Brain pericyte (primary cell): ENCODE results near the gene ABLIM1.
A peak's percentile ranks its signal among the peaks of the same experiment; 100 is the strongest.

Source experiments
- DNase-seq: peaks from one replicate; pipeline ENCODE4 v3.0.0-alpha.2; 2012; ENCODE audit warnings: low read depth, low spot score

The ABLIM1 gene

DNA sequence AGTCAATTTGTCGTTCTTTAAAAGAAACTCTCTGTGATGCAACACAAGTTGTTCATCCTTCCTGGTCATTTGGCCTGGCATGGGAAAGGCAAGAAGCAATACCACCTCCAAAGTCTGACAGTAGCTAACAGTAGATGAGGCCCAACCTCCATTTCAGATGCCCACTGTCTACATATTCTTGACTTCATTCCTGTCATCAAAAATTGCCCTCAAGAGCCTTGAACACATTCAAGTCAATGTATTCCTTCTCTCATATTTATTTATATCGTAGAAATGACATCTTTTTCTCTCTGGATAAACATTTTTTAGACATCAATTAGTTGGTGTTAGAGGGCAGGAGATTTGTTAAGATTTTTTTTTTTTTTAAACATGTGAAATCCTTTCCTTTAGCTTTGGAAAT is 33.7 kb downstream of the ABLIM1 start:
- no peak for DNase-seq

DNA sequence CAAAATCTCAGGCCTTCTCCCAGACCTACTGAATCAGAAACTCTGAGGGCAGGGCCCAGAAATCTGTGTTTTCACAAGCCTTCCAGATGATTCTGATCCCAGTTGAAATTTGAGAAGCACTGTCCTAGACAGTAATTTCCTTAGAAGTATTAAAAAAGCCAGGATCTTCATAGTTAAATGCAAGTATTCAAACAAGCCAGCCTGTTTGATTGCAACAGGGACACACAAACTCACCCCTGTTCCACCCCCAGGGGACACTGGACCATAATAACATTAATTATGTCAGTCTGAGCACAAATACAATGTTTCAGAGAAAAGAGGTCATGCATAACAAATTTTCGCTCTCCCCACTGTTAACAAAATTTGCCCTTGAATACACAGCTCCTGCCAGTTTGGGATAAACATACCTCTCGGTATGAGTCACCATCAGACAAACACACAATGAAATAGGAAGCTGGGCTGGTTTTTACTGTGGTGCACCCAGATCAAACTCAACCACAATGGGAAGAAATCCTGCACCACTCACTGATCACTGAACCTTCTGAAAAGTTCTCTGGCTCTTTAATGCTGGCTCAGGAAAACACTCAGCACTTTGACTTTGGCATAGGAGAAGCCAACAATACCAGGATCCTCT is 34.3 kb downstream of the ABLIM1 start:
- DNase-seq, result peak; percentile 61

DNA sequence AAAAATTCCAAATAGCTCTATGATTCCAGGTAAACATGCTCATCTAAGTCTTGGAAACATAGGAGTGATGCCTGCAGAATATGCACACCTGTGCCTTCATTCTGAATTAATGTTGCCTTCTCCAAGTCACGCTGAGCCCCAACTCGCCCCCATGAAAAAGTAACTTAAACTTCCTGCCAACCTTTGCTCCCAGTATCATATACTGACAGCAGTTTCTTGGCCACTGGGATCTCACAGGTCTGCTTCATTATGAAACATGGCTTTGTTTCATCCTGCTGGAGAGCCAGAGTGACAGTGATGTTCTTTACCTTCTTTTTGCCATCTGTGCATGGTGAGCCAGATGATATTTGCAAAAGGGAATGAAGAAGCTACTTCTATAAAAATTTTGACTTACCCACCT is 34.9 kb downstream of the ABLIM1 start:
- DNase-seq, result no peak

DNA sequence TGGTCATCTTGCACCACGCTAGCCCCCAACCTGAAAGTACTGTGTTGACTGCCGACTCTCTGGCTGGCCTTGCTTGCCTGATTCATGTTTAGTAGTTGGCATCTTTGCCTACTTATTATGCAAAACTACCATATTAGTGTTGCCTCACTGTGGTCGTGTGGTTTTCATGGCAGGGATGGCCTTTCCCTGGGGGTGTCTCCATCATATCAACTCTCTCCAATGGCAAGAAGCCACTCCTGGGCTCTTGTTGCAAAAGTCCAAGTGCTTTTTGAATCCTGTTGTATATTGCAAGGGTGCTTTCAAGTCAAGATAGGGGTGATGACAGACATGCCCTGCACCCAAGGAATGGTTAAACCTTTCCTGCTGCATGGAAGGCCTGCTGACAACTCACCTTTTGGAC is 39.4 kb downstream of the ABLIM1 start:
- DNase-seq, result no peak

DNA sequence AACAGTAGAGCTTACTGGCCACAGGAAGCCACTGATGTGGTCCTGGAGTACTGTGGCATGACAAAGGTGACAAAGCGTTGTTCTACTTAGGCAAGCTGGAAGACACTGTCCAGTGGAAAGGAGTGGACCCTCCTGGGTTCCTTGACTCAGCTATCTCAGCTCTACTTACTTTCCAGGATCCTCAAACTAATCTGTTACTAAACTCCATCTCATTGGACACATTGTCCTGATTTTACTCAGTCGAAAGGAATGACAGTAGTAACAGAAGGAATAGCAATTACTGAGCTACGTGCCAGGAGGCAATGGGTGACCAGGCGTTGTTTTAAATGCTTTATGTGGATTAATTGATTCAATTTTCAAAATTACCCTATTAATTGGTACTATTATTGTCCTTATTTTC is 41.6 kb downstream of the ABLIM1 start:
- no peak for DNase-seq

DNA sequence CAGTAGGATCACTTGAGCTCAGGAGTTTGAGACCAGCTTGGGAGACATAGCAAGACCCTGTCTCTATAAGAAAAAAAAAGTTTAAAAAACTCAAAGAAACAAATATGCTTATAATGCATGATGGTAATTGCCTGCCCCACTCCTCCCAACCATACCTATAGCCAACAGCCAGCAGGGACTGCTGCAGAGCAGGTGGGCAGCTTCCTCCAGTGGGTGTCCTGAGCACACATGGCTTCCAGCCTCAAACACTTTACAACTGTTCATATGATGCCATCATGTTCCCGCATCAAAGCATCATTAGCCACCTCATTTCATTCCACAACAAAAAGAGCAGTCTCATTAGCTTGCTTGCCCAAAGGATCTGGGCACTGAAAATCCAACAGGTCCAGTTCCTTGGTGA is 42.0 kb downstream of the ABLIM1 start:
- no peak for DNase-seq

DNA sequence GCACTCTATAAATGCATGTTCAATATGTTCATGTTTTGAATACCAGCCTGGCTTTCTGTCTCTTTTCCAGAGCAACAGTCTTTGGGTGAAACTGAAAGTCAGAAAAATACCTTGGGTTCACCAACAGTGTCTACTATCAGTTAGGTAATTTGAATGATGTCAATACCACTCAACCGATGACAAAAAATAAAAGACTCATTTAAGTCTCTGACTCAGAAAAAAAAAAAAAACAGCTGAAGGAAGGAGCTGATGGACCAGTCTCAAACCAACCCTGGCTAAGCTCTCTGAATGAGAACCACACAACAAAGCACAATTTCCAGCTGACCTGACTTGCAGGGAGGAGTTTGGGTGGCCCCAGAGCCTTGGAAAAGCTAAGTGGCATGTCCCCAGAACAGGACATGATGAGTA is 42.5 kb downstream of the ABLIM1 start:
- no peak for DNase-seq

DNA sequence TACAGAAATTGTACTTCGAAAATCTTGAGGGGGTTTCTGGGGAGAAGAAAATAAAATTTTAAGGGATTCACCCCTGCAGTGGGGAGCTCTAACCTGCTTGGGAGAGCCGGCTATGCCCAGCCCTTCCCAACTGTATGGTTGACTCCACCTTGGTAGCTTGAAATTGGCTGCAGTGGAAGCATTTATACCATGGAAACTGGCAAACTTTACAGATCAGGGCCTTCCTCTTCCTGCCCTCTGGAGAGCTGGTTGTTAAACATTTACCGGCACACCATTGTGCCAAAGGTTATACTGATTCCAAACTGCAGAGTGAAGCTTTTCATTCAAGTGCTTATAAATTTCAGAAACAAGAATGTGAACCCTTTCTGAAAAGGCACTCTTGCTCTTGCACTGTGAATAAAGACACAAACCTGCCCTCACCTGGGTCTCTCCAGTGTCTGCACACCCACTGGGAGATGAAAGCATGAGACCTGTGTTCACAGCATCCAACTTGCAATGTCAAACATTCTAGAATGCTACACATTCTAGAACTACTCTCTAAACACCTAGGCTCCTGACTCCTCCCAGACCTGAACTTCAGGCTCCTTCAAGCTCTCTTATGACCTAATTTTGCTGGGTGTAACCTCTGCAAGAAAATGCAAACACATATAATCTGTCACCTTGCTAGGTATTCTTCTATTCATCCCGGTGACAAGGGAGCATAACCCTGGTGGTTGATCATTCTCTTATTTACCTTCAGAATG is 44.7 kb downstream of the ABLIM1 start:
- DNase-seq, result no peak

DNA sequence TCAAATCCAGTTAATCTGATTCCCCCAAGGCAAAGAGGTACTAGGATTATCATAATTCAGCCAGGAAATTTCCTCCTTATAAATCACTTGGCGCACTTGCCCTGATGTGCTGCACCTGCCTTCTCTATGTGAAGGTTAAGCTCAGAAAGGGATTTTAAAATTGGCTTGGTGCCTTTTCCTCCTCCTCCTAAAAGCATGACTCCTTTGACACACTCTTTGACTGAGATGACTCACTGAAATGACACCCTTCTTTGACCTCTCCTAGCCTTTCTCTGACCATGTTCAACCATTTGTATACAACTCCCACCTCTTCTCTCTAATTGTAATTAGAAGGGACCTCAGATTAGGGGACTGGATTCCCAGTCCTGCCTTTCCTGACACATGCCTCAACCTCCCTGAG is 46.5 kb downstream of the ABLIM1 start:
- no peak for DNase-seq

DNA sequence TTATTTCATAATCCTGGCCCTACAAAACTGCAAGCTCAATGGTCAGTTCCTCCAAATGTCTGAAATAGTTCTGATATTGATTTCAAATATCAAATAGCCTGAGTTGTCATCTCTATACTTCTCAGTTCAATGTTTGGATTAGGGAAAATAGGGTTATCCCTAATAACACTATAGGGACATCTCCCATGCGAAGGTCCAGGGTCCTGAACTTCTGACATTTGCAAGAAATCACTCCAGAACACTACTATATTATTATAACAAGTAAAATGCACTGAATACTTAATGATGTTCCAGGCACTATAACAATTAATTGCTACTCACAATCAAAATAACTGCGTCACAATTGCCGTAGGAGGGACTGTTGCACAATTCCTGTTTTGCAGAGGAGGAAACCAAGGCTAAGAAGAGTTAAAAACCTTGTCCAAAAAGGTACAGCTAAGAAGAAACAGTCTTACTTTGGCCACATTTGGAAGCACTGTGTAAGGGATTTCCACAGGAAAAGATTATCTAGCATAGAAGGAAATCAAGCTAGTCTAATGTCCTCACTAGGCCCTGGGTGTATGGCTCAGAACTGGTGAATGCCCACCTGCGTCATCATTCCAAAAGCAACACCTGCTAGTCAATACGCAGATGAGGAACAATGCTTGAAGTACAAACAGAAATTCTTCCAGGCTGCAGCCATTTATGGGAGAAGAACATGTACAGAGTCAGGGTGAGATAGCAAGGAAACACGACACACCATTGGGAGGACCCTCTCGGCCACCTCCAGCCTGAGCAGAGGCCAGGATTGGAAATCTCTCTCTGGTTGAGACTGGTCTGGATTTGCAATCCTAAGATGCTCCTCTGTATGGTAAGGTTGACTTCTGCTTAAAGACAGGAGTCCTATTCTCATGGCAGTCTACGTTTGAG is 48.3 kb downstream of the ABLIM1 start:
- DNase-seq, result no peak

DNA sequence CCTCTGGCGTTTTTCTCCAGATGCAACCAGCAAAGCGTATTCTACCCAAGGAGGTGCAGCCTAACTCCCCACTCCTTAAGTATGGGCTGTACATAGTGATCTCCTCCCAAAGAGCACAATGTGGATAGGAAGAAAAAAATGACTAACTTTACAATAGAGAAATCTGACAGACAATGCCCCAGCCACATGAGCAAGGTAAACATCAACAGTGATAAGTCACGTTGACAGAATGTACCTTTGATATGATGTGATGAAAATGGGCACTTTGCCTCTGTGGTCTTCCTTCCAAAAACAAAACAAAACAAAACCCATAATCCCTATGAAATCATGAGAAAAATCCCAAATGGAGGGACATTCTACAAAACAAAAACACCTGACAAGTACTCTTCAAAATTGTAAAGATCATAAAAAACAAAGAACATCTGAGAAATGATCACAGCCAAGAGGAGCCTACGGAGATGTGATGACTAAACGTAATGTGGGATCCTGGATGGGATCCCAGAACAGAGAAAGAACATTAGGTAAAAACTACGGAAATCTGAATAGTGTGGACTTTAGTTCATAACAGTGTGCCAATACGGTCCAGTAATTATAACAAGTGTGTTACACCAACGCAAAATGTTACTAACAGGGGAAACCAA is 50.6 kb downstream of the ABLIM1 start:
- DNase-seq, result no peak

DNA sequence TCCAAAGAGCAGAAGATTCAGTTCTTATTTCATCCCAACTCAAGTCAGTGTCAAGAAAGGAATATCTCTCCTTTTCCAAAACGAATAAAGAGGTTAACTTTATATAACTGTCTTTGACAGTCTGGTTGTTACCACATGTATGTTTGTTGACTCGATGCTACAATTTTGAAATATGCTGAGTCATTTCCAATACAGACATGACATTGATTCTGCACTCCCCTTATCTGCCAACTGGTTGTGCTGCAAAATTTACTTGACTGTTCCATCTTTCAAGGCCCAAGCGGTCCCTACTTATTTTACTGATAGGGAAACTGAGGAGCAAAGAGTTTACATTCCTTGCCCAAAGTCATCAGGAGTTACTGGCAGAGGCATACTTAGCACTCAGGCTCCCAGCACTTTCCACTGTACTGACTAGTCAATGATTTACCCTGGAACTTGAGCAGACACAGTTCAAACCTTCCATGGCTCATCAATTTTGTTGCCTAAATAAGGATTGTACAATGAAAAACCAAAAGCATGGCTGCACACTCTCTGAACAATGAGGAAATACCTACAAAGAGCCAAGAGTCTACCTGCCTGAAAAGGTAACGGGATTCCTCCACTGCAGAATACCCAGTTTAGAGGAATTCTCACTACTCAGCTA is 52.8 kb downstream of the ABLIM1 start:
- no peak for DNase-seq

DNA sequence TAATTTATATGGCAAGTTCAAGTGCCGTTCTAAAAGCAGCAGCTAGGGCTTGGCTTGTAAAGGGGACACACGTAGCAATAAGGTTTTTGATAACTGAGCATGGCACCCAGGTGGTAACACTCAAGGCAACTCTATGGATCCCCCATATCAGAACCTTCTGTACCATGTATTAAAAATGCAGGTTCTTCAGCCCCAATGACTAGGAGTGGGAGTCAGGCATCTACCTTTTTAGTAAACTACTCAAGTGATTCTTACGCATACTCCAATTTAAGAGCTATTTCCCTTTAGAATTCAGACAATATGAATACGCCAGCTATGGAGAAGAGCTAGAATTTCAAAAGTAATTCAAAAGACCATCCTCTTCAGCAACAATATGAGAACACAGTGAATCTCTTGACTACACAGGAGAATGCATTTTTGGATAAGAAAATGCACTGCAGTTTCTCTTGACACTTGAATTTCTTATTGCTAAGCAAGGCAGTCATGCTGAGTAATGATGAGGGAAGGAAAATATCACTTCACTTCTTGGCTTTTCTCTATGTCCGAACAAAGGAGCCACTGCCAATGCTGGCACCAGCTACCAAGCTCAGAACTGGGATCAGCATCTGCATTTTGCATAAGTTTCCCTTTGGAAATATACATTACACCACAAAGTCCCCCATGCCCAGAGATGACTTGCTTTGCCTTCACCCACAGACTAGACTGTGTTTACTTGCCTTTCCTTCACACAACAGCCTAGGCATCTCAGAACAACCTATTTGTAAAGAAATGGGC is 53.5 kb downstream of the ABLIM1 start:
- DNase-seq, result no peak

DNA sequence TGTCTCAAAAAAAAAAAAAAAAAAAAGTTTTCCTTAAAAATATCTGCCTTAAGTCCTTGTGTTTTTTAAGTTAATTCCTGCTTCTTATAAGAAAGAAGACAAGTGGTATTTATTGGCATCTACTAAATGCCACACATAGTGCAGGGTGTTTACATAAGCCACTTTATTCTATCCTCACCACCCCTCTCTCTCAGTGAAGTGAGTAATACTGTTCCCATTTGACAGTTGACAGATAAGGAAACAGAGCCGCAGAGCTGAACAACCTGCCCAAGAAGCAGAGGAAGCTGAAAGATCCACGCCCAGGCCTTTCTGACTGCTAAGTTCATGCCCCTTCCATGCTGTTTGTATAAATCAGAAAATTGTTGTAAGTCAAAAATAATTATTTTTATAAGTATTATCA is 54.1 kb downstream of the ABLIM1 start:
- no peak for DNase-seq

DNA sequence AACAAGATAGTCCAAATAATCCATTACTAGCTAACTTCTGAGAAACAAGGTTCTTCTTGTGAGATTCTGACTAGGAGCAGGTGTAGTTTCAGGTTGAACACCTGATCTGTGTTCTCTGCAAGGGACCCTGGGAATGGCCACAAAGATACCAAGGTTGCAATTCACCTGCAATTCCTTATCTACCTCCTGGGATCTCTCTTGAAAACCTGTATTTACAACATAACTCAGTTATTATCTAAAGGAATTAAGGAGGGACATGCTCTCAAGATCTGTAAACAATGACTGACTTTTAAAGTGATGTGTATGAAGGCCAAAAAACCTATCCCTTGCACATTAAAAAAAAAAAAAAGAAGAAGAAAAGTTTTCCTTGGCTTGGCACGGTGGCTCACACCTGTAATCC is 54.8 kb downstream of the ABLIM1 start:
- DNase-seq, result no peak

DNA sequence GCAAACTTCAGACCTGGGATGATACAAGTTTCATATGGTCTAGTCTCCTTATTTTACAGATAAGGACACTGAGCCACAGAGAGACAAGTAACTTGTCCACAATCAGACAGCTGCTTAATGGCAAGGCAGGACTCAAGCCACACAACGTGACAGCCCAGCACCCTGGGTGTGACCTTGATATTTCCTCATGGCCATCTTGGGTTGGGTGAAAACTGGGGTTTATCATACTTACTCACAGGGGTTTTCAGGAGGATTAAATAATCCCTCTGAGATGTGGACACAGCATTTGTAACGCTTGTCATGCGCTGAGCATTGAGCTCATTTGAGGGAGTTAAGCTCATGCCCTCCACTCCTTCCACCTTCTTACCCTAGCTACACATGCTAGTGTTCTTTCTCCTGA is 58.0 kb downstream of the ABLIM1 start:
- no peak for DNase-seq

DNA sequence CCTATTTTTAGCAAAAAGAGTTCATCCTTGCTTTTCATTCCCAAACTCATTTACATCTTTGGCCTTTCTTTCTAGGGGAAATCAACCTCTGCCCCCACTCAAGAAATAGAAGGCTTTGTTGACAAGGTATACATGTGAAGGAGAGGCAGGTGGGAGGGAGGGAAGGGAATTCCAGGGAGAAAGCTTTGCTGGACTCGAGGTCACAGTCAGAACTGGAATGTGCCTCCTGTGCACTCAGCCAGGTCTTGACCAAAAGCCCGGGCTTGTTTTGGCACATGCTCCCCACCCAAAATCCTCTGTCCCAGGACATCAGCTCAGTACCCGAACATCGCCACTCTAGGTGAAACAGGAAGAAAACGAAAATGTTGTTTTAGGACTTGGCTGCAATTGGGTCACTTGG is 61.3 kb downstream of the ABLIM1 start:
- DNase-seq, result no peak

DNA sequence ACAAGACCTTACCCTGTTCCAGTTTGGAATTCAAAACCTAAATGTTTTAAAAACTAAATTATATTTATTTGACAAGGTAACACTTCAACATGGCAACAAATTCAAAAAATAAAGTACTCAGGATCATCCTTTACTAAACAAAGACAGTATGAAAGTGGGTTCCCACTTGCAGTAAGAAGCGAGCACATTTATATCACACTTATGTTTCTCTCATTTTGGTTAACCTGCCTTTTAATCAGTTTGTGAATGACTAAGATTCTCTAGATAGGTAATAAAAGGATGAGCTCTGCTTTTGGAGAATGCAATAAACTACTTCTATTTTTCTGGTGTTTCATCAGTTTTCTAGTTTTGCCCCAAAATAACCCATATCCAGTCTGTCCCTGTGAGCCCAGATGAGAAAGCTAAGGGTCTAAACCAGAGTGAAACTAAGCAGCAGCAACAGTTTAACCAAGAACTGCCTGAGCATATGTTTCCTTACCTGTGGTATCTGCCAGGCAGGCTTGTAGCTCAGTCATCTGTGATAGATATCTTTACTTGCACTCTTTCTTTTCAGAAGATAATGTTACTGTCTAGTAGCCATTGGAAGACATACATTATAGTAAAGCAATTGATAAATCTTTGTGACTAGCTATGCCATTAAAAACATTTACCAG is 64.1 kb downstream of the ABLIM1 start:
- DNase-seq, result no peak

DNA sequence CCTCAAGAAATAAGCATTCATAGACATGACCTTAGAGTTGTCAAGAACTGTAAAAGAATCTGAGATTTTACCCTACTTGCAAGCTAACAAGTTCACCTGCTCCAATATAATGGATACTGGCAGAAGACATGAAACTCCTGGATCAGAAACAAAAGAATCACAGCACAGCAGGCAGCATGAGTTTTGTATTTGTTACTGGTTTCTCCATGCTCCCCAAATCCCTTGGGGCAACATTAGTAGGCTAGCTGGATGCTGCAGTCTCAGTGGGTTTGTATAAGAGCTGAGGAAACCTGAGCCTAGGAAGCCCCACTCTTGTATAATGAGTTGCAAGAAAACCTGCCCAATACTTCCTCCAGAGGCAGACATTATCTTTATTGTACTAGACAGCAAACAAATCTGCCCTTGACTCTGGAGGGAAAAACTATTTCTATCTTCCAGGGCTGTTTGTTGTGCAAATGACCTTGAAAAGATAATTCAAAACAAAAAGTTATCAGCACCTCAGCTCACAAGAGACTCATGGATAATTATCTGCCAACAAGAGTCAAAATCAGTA is 64.8 kb downstream of the ABLIM1 start:
- no peak for DNase-seq

DNA sequence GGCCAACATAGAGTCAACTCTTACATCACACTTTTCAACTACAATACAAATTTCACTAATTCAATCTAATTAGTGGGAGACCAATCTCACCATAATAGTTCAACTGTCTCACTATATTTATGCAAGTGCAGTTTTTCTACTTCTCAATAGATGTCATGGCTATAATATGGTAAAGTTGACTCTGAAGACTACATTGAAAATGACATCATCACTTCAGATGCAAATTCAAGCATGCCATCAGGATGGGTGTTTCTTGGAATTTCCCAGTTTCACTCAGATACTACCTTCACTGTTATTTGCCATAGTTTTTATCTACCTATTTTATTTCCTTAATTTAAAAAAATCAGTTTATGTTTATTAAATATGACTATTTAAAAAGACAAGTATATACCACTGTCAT is 67.1 kb downstream of the ABLIM1 start:
- DNase-seq, result no peak
